ENCODE measurements around the gene KCNAB1.
"Not testable (repeated sequence)": the region's sequence is repeated elsewhere in the genome, so short reads cannot be mapped to it uniquely, and the experiment has no call there.

KCNAB1 gene

GRCh38 chr3:156539051-156539450 is 418.7 kb downstream of the KCNAB1 start:
- no peak for DNase-seq (ENCODE audit: low read depth in 2 of 2)

DNA sequence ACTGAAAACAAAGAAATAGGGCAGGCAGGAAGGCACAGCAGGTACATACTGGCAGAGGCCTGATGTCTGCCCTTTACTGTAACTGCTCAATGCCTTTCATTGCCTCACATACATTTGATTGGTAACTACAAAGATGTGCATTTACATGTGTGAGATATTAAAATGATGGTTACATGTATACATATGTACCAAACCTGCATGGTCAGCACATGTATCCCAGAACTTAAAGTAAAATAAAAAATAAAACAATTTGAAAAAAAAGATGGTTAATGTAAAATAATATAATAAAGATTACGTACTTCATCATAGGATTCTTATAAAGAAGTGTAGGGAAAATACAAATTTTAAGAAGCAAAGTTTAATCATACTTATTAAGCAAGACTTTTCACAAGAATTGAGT is 419.4 kb downstream of the KCNAB1 start:
- DNase-seq (ENCODE audit: low read depth in 2 of 2): no peak

DNA sequence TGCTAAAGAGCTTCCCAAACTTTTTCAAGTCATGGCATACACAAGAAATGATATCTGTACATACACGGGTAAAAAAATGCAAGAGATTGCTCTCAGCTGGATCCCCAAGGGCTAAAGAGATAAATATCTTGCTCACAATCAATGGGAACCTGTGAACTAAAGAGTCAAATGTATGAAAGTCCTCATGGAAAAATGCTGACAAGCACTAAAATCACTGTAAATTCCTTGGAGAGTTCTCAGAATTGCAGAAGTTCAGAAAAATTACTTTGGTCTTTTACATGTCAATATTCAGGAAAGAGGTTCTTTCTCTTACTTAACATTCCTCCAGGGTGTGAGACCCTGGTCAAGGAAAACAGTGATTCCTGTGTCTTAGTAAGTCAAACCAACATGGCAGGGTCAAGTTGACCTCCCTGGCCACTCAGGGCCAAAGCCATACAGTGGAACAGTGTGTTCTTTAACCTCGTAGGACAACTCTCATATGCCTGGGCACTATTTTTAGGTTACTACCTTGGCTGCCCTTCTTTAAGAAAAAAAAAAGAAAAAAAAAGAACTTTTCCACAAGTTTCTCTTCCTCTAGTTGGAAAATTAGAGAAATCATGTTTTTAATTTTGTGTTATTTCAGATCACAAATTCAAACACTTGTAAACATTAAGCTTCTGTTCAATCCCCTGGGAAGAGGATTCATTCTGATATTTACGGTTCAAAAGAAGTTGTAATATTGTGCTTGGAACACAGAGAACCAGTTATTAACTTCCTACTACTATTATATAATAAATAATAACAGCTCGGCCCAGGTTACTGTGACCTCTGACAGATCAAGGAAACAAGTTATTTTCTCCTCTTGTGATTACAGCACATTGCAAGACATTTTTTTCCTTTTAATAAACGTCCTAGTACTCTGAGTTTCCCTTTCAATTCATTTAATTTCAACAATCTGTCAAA is 422.0 kb downstream of the KCNAB1 start:
- no peak for DNase-seq (ENCODE audit: low read depth in 2 of 2)

DNA sequence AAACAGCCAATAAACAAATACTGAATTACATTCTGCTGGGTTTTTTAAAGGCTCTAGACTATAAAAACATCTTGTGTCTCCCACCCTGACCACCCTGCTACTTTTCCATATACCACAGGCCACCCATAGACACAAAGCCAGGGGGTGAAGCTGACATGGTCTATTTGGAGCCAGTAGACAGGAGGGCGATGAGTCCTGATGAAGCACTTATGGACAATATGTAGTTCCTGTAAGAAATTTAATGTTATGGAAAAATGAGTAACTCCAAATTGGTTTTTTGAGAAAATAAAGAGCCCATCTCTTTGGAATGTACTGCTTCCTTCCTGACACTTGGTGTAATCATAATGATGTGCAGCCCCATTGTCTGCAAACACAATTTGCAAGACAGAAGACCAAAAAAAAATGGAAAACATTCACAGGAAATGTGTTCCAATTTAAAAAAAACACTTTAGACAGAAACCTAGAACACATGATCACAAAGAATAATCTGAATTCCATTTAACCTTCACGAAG is 422.7 kb downstream of the KCNAB1 start:
- no peak for DNase-seq (ENCODE audit: low read depth in 2 of 2)

GRCh38 chr3:156547637-156548036 is 427.3 kb downstream of the KCNAB1 start:
- DNase-seq (ENCODE audit: low read depth in 2 of 2): no peak

- DNase-seq (ENCODE audit: low read depth in 2 of 2): no peak
Observed at GRCh38 chr3:156548041-156548687, 427.8 kb downstream of the KCNAB1 start.

- no peak for DNase-seq (ENCODE audit: low read depth in 2 of 2)
Observed at GRCh38 chr3:156548902-156549301, 428.5 kb downstream of the KCNAB1 start.

GRCh38 chr3:156551261-156551660 is 430.9 kb downstream of the KCNAB1 start:
- no peak for DNase-seq (ENCODE audit: low read depth in 2 of 2)

DNA sequence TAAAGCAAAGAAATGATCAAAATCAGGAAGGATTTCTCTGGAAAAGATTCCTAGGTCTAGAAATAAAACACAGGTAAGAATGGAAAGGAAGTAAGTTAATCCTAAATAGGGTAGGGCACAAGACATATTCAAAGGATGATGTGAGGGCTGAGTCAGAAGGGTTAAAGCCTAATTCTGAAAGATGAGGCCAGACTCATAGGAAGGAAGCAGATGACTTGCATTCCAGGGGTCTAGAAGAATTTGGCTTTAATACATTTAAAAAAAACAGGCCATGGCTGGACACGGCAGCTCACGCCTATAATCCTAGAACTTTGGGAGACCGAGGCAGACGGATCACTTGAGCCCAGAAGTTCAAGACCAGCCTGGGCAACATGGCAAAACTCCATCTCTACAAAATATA is 431.4 kb downstream of the KCNAB1 start:
- no peak for DNase-seq (ENCODE audit: low read depth in 2 of 2)

DNA sequence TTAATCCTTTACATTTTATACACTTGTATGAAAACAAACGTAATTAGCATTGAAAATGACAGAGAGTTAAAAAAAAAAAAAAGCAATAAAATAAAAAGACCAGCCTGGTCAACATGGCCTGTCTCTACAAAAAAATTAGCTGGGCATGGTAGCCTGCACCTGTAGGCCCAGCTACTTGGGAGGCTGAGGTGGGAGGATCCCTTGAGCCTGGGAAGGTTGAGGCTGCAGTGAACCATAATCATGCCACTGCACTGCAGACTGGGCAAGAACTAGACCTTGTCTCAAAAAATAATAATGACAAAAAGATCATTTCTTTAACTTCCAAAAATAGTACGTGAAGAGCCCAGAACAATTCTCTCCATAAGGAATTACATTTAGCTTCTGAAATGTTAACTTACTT is 432.6 kb downstream of the KCNAB1 start:
- DNase-seq (ENCODE audit: low read depth in 2 of 2): no peak

- no peak for DNase-seq (ENCODE audit: low read depth in 2 of 2)
Observed at GRCh38 chr3:156553705-156554356, 433.5 kb downstream of the KCNAB1 start.

- no peak for DNase-seq (ENCODE audit: low read depth in 2 of 2)
Observed at GRCh38 chr3:156554515-156554841, 434.1 kb downstream of the KCNAB1 start.

DNA sequence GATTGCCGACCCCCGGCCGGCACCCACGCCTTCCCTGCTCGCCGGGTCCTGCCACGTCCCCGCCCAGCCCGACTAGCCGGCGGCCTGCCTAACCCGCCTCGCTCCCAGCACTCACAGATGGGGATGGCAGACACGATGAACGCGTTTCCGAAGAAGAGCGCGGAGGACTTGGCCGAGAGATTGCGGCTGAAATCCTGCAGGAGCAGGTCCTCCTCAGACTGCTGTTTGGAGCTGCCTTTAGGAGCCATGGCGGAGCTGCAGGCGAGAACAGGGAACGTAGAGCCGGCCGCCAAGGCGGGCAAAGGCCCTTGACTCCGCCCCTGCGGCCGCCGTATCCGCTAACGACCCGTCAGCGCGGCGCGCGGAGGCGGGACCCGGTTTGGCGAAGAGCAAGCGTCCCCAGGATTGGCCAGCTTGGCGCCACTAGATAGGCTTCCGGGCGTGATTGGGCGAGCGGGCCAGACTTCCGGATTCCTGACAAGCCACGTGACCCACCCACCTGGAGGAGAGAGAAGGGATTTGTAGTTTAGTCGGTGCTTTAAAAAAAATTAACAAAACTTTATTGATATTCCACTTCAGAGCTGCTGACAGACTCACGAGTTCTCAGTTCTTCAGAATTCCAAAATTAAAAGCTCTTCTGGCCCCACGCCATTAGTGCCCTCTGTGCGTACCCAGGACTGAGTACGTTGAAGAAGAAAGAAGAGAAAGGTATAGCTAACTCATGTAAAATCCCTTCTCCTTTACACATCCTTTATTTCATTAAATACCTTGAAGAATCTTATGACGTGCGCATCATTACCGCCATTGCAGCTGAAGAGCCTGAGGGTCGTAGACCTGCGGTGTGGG is 434.7 kb downstream of the KCNAB1 start, which contains the start of gene SSR3:
TSS of gene SSR3 (minus strand) at position 276 of the 846 bp plus-strand sequence. CDS start at position 248, 28 bp downstream.
- peak; percentile 98 for DNase-seq (ENCODE audit: low read depth in 2 of 2)

- DNase-seq (ENCODE audit: low read depth in 2 of 2): no peak
Observed at GRCh38 chr3:156558389-156558788, 438.0 kb downstream of the KCNAB1 start.

- no peak for DNase-seq (ENCODE audit: low read depth in 2 of 2)
Observed at GRCh38 chr3:156559321-156559720, 438.9 kb downstream of the KCNAB1 start.

- no peak for DNase-seq (ENCODE audit: low read depth in 2 of 2)
Observed at GRCh38 chr3:156561533-156561932, 441.2 kb downstream of the KCNAB1 start.

DNA sequence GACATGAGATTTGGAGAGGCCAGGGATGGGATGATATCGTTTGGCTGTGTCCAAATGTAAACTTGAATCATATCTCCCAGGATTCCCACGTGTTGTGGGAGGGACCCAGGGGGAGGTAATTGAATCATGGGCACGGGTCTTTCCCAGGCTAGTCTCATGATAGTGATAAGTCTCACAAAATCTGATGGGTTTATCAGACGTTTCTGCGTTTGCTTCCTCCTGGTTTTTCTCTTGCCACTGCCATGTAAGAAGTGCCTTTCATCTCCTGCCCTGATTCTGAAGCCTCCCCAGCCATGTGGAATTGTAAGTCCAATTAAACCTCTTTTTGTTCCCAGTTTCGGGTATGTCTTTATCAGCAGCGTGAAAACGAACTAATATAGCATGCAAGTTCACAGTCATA is 442.1 kb downstream of the KCNAB1 start:
- DNase-seq (ENCODE audit: low read depth in 2 of 2): not testable (repeated sequence)

DNA sequence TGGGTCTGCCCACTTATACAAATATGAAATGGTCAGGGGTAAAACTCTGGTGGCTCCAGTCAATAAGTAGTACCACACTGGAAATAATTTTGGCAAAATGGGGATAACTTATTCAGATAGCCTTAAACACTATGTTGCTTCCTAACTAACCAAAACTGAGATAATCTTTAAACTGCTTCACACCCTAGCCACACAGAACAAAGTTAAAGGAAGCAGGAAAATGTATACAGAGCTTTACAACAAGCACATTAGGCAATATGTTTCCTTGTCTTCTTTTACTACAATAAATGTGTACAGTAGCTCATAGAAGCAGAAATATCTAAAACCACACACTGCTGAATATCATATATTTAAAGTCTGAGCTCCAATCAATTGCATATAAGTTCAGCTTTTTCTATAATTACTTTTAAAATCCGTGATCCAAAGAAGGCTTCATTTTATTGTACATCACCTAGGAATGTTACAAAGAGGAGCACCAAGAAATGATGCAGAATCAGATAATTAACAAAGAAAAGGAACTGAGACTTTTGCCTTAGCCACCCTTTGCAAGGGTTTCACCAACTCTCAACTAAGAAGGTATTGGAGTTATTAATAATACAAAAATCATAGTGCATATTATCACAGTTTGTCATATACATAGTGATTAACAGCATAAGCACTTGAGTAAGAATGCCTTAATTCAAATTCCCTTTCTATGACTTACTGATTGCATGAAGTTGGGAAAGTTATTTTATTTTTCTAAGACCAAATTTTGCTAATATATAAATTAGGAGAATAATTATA is 443.7 kb downstream of the KCNAB1 start:
- DNase-seq (ENCODE audit: low read depth in 2 of 2): no peak

GRCh38 chr3:156569016-156569415 is 448.6 kb downstream of the KCNAB1 start:
- DNase-seq (ENCODE audit: low read depth in 2 of 2): not testable (repeated sequence)

GRCh38 chr3:156569881-156570280 is 449.5 kb downstream of the KCNAB1 start:
- not testable (repeated sequence) for DNase-seq (ENCODE audit: low read depth in 2 of 2)

DNA sequence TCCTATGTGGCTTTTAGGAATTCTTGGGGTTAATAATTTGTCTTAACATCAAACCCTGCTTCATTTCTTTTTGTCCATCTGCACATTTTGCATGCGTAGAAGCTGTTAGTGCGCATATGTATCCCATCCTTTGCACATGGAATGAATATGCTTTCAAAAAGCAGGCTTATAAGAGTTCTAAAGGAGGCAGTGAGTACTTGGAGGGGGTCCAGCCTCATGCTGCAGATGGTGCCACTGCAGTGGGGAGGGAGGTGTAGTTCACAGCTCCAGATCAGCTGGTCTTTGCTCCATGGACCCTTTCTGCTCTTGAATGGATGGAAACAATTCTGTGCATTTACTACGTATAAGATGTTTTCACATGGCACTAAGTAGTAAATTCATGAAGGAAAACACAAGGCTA is 455.3 kb downstream of the KCNAB1 start:
- no peak for DNase-seq (ENCODE audit: low read depth in 2 of 2)

Measured in activated CD8-positive, alpha-beta memory T cell treated with anti-CD3 and anti-CD28 coated beads for 4 hours (primary cell).